Inferior parietal cortex (tissue), 1 donor: ENCODE measurements around the gene MYO9A.
"Not testable (repeated sequence)": the region's sequence is repeated elsewhere in the genome, so short reads cannot be mapped to it uniquely, and the experiment has no call there.

ENCODE experiments used
- DNase-seq: peaks from one replicate; pipeline ENCODE4 v3.0.0-alpha.2; 2016; ENCODE audit errors: extremely low spot score

MYO9A gene

DNA sequence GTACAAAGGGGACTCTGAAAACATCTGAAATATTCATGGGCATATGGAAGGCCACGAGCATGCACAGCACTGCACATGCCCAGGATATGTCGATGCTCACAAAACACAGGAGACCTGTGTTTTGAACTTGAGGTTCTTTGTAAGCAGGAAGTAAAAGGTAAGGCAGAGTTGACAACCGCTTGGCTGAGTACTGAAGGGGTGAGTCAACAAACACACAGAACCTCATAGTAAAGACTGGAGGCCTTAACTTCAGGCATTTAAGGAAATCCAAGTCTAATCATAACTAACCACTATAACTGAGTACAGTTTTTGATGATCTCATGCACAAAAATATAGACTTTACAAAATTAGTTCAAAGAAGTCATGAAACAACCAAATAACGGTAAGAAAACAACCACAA is 80.6 kb downstream of the MYO9A start:
- DNase-seq = no peak

DNA sequence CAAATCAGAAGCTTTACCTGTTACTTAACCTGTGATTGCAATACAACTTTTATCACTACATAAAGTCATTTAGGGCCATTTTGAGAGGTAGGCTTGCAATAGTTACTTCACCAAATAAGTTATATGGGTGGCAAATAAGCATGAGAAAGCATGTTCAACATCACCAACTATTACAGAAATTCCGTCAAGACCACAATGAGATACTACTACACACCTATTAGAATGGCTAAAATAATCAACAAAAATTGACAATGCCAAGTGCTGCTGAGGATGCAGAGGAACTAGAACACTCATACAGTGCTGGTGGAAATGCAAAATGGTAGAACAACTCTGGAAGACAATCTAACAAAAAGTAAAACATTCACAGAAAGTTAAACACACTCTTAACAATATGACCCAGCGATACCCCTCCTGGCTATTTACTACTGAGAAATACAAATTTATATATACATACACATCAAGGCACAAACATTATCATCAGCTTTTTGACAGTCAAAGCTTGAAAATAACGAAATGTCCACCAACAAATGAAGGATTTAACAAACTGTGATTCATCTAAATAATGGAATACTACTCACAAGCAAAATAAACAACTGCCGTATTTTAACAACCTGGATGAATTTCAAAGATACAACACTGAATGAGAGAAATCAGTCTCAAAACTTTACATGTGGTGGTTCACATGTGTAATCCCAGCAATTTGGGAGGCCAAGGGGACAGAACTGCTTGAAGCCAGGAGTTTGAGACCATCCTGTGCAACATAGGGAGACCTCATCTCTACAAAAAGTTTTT is 82.9 kb downstream of the MYO9A start:
- no peak for DNase-seq

DNA sequence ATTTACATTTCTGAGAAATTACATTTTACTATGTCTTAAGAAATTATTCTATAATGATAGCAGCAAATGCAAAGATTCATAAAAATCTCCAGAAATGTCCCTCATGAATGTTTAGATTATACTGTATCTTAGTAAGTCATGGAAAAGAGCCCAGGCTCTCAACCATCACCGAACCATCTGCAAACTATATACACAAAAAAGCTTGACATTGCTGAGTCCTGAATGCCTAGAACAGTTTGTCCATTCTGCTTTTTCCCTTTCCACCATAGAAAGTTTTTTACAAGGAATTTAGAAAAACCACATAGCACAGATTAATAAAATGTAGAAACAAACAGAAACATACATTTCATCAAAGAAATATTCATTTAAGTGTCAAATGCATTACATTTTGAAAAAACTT is 83.6 kb downstream of the MYO9A start:
- DNase-seq = no peak

DNA sequence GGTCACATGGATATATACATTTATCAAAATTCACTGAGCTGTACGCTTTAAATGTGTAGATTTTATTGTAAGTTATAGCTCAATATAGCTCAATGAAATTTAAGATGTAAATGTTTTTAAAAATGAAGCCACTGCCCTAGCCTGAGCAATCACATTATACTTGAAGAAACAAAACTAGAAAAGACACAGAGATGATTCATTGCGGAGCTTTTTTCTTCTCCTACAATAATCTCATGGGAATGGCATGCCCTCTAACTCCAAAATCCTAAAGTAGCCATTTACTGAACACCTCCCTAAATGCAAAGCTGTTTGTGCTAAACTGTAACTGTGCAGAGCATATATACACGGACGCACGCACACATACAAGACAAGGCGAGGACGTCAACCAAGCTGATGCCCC is 84.2 kb downstream of the MYO9A start:
- DNase-seq = no peak

DNA sequence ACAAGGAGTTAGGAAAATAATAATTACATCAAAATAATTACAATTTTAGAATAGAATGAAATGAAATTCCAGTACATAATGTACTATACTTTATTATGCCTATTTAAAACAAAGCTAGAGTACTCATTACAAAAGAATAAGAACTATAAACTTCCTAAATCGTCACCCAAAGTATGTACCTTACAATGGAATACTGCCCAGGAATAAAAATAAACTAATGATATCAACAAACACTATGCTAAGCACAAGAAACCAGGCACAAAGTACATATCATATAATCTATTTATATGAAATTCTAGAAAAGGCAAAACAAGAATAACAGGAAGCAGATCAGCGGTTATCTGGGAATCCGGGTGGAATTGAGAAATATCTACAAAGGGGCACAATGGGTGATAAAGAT is 84.7 kb downstream of the MYO9A start:
- no peak for DNase-seq

DNA sequence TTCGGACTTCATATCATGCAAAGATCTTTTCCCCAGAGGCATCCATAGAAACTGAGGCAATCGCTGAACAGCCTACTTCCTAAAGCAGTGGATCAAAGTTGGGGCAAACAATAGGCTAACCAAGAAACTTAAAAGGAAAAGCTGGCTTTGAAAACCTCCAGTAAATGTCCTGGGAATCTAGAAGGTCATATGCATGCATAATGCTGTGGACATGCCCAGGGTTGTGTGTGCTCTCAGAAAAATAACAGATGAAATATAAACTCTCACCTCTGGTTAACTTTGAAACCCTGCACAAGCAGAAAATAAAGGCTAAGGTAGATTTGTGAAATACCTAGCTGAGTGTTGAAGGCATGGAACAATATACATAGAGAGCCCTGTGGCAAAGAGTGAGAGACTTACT is 96.3 kb downstream of the MYO9A start:
- DNase-seq = no peak

DNA sequence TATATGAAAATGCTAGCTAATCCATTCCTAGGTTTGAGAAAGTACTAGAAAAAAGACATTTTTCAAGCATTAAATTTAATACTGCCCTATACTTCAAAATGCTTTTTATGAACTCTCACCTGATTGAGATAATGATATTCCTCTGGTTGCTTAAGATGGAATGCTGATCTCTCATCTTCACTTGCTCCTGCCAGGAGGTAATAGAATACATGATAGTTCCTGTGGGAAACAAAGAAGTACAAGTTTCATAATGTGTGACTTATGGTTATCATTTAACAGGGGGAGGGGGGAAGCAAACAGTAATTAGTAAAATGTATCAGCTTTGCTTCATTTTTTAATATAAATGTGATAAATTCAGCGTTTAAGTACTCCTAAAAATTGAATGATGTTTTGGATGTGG is 97.2 kb downstream of the MYO9A start:
- no peak for DNase-seq

DNA sequence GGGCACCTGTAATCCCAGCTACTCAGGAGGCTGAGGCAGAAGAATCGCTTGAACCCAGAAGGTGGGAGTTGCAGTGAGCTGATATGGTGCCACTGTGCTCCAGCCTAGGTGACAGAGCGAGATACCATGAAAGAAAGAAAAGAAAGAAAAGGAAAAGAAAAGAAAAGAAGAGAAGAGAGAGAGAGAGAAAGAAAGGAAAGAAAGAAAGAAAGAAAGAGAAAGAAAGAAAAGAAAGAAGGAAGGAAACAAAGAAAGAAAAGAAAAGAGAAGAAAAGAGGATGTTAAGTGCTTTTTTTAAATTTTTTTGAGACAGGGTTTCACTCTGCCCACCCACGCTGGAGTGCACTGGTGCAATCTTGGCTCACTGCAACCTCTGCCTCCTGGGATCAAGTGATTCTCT is 103.4 kb downstream of the MYO9A start:
- DNase-seq = not testable (repeated sequence)

DNA sequence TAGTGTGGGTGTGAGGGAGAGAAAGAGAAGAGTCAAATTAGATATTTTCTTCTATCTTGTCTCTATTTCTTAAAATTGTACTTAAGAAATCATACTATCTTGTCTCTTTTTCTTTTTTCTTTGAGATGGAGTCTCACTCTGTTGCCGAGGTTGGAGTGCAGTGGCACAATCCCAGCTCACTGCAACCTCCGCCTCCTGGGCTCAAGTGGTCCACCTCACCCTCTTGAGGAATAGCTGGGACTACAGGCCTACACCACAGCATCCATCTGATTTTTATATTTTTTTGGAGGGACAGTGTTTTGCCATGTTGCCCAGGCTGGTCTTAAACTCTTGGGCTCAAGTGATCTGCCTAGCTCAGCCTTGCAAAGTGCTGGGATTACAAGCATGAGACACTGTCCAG is 104.2 kb downstream of the MYO9A start:
- no peak for DNase-seq

DNA sequence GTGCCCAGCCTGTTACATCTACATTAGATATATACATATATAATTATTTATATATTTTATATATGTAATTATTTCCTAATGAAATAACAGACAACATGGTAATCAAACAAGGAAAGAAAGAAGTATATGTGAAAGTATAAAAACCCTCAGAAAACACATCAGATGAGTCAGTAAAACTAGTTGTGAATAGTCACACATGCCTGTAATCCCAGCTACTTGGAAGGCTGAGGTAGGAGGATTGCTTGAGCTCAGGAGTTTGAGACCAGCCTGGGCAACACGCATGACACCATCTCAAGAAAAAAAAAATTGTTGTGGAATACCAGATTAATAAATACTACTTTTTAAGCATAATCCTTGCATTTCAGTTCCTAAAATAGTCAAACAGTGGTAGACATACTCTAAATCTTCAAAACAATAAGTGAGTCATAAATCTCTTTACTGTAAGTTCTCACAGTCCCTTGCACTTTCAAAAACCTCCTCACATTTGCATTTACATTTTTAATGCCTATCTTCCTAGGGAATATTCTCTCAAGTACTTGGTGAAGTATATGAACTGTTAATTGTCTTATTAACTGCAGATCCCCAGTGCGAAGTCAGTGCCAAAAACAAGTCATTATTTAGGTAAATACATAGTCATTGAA is 106.5 kb downstream of the MYO9A start:
- DNase-seq = no peak

DNA sequence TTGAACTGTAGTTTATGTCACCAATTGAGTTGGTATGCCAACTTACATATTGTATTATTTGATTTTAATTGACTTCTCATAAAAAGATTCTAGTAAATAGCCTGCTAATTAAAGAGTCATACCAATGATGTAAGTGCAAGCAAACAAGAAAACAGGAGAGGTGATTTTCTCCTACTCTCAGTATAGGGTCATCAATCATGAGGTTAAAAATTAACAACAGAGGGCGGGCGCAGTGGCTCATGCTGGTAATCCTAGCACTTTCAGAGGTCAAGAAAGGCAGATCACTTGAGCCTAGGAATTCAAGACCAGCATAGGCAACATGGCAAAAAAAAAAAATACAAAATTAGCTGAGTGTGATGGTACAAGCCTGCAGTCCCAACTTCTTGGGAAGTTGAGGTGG is 108.7 kb downstream of the MYO9A start:
- DNase-seq = no peak

DNA sequence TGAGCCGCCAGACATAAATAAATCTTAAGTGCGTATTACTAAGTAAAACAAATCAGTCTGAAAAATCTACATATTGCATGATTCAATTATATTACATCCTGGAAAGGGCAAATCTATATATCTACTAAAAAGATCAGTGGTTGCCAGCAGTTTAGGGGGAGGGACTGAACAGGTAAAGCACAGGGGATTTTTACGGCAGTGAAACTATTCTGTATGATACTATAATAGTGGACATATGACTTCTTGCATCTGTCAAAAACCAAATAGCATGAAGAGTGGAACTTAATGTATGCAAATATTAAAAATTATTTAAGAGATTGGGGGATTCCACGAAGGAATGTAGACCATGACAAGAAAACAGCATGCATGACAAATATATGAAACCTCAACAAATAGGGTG is 111.6 kb downstream of the MYO9A start:
- DNase-seq = no peak

DNA sequence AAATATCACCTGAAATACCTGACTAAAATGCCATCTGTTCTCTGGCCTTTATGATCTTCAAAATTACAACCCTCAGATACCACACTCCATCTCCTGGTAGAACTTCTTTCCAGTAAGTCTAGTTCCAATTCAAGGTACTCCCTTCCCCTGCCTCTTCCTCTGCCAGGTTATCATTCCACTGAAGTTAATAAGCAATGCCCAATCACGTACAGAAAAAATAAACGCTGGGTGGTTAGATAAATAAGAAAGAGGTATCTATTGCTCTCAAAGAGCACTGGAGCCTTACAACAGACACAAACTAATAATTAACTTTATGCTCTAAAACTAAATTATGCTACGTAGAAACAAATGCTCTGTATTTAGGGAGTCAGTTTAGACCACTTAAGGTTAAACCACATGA is 112.5 kb downstream of the MYO9A start:
- DNase-seq = no peak

DNA sequence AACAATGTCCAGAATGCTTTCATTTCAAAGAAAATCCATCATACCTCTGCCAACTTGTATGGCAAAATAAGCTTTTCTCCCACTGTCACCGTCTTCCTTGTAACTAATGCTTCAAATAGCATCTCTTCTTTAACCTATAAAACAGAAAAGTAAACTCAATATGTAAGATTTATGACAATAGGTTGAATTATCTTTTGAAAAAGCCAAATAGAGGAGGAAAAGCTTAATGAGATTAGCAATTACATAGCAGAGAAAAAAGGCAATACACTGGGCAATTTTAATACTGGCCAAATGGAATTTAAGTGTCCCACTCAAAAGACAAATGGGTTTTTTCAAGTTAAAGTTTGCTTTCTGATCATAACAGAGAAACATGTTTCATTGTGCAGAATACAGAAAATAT is 118.1 kb downstream of the MYO9A start:
- no peak for DNase-seq

DNA sequence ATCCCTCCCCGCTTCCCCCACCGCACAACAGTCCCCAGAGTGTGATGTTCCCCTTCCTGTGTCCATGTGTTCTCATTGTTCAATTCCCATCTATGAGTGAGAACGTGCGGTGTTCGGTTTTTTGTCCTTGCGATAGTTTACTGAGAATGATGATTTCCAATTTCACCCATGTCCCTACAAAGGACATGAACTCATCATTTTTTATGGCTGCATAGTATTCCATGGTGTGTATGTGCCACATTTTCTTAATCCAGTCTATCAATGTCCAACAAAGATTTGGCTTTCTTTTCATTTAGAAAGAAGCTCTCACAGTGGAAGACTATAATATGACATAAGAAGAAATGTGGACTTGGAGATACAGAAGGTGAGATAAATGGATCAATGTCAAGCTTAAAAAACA is 119.2 kb downstream of the MYO9A start:
- DNase-seq = not testable (repeated sequence)

DNA sequence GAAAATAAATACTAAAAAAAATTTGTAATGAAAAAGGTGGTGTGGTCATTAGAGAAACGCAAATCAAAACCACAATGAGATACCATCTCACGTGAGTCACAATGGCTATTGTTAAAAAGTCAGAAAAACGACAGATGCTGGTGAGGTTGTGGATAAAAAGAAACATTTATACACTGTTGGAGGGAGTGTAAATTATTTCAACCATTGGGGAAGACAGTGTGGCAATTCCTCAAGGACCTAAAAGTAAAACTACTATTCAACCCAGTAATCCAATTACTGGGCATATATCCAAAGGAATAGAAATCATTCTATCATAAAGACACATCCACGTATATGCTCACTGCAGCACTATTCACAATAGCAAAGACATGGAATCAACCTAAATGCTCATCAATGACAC is 120.3 kb downstream of the MYO9A start:
- no peak for DNase-seq

DNA sequence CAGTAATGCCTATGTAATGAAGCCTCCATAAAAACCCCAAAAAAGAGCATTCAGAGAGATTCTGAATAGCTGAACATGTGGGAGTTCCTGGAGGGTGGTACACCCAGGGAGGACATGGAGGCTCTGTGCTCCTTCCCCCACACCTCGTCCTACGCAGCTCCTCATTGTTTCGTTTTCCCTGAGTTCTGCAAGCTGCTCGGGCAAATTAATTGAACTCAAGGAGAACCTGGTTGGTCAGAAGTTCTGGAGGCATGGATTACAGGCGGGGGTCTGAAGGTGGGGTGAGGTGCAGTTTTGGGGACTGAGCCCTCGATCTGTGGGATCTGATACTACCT is 142.2 kb downstream of the MYO9A start:
- DNase-seq = no peak

DNA sequence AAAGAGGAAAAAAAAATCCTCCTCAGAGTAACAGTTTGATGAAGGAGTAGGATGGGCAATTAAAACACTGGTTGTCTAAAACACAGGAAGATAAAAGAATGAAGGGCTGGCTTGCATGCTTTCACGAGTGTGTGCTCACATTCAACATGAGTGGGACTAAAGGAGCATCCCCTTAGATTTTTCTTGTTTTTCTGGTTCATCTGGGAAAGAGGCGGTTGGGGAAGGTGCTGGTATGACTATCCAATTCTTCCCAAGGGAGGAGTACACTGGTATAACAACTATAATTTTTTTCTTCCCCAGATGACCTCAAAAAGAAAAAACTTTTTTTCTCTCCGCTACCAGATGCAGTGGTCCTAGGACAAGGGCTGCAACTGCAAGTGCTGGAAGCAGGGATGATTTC is 143.7 kb downstream of the MYO9A start:
- no peak for DNase-seq

DNA sequence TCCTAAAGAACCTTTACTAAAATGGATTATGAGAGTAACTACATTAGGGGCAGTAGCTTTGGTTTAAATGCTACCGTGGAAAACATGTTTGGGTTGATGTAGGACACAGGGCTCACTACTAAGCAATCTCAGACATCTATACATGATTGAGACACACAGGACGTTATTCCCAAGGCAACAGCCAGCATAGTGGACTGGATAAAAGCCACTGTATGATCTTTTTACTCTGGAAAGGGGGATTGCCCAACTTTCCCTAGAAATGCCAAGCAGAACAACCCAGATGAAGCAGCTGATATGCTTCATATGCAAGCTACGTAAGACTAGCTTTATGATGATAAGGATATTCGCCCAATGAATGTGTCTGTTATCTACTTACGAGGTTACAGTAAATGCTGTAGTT is 144.6 kb downstream of the MYO9A start:
- DNase-seq = no peak

DNA sequence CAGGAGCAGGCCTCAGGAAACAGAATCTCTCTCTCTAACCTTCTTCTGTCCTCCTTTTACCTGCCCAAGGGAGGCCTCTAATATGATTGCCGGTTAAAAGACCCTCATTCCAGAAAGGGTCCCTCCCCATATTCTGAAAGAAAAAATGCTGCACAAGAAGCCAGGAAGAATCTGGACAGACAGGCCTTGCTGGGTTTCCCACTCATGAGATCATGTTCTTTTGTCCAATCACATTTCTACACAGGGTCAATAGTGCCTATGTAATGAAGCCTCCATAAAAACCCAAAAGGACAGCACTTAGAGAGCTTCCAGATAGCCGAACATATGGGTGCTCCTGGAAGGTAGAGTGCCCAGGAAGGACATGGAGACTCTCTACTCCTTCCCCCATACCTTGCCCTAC is 146.0 kb downstream of the MYO9A start:
- no peak for DNase-seq

DNA sequence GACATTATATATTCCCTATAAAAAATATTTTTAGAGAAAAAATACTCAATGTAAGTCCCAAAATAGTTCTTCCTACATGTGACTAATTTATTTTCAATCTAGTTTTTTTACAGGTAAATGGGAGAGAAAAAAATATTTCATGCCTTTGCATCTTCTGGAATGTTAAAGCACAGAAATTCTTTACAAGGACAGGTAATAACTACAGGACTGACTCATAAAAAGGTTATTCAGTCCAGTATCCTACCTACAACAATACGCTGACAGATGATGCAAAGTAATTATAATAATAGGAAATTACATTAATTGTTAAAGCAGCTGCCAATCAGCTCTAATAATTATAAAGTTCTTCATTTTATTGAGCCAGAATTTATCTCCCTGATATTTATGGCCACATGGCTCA is 147.5 kb downstream of the MYO9A start:
- no peak for DNase-seq

DNA sequence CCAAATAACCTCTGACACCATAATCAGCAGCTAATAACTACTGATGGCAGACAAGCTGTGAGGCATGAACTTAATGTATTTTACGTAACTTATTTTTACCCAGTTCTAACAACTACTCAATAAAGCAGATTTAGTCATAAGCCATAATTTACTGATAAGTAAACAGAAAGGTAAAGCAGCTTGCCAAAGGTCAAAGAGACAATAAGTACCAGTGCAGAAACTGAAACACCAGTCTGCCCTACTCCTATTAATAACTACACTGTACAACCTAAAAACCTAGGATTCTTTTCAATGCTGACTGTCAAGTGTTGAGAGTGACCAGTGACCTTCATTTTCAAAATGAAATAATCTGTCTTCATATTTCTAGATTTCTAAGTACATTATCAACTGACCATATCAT is 155.4 kb downstream of the MYO9A start:
- no peak for DNase-seq

DNA sequence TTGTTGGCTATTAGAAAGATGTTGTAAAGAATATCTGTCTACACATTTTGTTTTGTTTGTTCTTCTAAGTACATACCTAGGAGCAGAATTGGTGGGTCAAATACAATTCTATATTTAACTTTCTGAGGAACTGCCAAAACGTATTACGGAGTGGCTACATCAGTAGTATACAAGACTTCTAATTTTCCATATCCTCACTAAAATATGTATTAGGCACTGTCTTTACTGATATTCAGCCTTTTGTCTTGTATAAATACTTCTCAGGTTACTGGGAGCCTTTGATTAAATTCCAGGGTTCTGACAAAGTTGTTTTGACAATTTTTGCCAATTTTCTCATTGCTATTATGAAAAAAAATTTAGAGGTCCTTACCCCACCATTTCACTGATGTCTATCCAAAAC is 160.9 kb downstream of the MYO9A start:
- no peak for DNase-seq

DNA sequence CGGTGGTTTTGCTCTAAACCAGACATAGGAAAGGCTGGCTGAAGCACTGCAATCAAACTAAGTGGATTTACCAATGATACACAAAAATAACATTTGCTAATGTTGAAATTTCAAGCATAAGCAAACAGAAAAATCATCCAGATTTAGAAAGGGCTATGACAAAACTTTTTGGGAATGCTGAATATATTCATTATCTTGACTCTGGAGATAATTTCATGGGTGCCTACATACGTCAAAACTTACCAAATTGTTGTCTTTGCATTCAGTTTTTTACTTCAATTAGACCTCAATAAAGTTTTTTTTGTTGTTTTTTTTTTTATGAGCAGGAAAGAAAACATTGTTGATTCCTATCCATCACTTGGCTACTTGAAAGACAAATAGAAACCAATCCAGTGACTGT is 166.8 kb downstream of the MYO9A start:
- DNase-seq = no peak
